Ammon's horn (tissue), 1 donor: Measurements from ENCODE around the gene SERF1B.
"Not testable (repeated sequence)": the region's sequence is repeated elsewhere in the genome, so short reads cannot be mapped to it uniquely, and the experiment has no call there.

Experiments
- DNase-seq: peaks from one replicate; pipeline ENCODE4 v3.0.0-alpha.2; 2016; ENCODE audit warnings: low spot score

The SERF1B gene

GRCh38 chr5:70025106-70025844, at the start of gene SERF1B:
TSS of gene SERF1B (plus strand) at chr5:70025251. CDS start at chr5:70025452, 201 bp downstream.
- DNase-seq, result not testable (repeated sequence)

GRCh38 chr5:69991713-69992112, 33.3 kb upstream of the SERF1B start:
- DNase-seq, result not testable (repeated sequence)

- not testable (repeated sequence) for DNase-seq
These were observed 29.5 kb upstream of the SERF1B start for GRCh38 chr5:69995535-69995934.

- DNase-seq, result not testable (repeated sequence)
These were observed 4.4 kb upstream of the SERF1B start for GRCh38 chr5:70020660-70021059.

GRCh38 chr5:70025845-70026145, 744 bp downstream of the SERF1B start:
- DNase-seq, result not testable (repeated sequence)

GRCh38 chr5:70031204-70031603, 6.2 kb downstream of the SERF1B start:
- DNase-seq, result not testable (repeated sequence)

GRCh38 chr5:70041411-70041810, 16.4 kb downstream of the SERF1B start:
- not testable (repeated sequence) for DNase-seq

GRCh38 chr5:70049790-70050142, 24.7 kb downstream of the SERF1B start:
- DNase-seq, result not testable (repeated sequence)

- not testable (repeated sequence) for DNase-seq
These were observed 31.4 kb downstream of the SERF1B start for GRCh38 chr5:70056289-70056942.

- DNase-seq, result not testable (repeated sequence)
These were observed 32.1 kb downstream of the SERF1B start for GRCh38 chr5:70057140-70057539.

GRCh38 chr5:70077632-70078031, 52.6 kb downstream of the SERF1B start:
- DNase-seq, result not testable (repeated sequence)

- not testable (repeated sequence) for DNase-seq
These were observed 63.9 kb downstream of the SERF1B start for GRCh38 chr5:70088907-70089464.

GRCh38 chr5:70091776-70092175, 66.7 kb downstream of the SERF1B start:
- not testable (repeated sequence) for DNase-seq
